ENCODE measurements around the gene PGAP3. TPM values are rescaled to one million over a fixed set of nuclear protein-coding genes. Genes with fewer than 3 reads are reported as not detected.
A peak's percentile ranks its signal among the peaks of the same experiment; 100 is the strongest.
"Not testable (repeated sequence)": the region's sequence is repeated elsewhere in the genome, so short reads cannot be mapped to it uniquely, and the experiment has no call there.

PGAP3 gene
- polyA plus RNA-seq, 1 experiment, result 20.3 TPM

DNA sequence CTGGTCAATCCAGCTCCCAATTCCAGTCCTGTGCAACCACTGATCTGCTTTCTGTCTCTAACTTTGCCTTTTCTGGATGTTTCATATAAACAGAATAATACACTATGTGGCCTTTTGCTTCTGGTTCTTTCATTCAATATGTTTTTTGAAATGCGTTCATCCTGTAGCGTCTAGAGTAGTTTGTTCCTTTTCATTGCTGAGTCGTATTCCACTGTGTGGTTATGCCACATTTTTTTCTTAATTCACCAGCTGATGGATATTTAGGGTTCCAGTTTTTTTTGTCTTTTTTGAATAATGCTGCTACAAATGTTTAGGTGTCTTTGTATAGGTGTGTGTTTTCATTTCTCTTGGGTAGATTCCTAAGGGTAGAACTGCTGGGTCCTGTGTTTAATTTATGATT is 44.7 kb upstream of the PGAP3 start:
- TF ChIP-seq, protein P1, sequence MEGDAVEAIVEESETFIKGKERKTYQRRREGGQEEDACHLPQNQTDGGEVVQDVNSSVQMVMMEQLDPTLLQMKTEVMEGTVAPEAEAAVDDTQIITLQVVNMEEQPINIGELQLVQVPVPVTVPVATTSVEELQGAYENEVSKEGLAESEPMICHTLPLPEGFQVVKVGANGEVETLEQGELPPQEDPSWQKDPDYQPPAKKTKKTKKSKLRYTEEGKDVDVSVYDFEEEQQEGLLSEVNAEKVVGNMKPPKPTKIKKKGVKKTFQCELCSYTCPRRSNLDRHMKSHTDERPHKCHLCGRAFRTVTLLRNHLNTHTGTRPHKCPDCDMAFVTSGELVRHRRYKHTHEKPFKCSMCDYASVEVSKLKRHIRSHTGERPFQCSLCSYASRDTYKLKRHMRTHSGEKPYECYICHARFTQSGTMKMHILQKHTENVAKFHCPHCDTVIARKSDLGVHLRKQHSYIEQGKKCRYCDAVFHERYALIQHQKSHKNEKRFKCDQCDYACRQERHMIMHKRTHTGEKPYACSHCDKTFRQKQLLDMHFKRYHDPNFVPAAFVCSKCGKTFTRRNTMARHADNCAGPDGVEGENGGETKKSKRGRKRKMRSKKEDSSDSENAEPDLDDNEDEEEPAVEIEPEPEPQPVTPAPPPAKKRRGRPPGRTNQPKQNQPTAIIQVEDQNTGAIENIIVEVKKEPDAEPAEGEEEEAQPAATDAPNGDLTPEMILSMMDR (IDR thresholded peaks at IDR 0.05; ENCODE audit: insufficient read depth, low read depth, low read length), result no peak
- no peak overlapping the region for H3K4me3 ChIP-seq (ENCODE audit: low read depth, low read length)
- peaks cover 10% of the 10 kb centered on the region for H3K36me3 ChIP-seq (ENCODE audit: control insufficient read depth, insufficient read depth, low read length)
- ChIA-PET CTCF (interaction anchor here (1.8 to 3.1 kb wide), 3 partner anchors 11 to 111 kb away, joined by 4 to 15 read pairs (median 12); partner anchors contain the start of gene ERBB2), POLR2A (no interaction called here)
- H3K27me3 ChIP-seq (ENCODE audit: control insufficient read depth, insufficient read depth, low read length), result peaks cover 1% of the 10 kb centered on the region
- no peak for DNase-seq (ENCODE audit: low read depth)

DNA sequence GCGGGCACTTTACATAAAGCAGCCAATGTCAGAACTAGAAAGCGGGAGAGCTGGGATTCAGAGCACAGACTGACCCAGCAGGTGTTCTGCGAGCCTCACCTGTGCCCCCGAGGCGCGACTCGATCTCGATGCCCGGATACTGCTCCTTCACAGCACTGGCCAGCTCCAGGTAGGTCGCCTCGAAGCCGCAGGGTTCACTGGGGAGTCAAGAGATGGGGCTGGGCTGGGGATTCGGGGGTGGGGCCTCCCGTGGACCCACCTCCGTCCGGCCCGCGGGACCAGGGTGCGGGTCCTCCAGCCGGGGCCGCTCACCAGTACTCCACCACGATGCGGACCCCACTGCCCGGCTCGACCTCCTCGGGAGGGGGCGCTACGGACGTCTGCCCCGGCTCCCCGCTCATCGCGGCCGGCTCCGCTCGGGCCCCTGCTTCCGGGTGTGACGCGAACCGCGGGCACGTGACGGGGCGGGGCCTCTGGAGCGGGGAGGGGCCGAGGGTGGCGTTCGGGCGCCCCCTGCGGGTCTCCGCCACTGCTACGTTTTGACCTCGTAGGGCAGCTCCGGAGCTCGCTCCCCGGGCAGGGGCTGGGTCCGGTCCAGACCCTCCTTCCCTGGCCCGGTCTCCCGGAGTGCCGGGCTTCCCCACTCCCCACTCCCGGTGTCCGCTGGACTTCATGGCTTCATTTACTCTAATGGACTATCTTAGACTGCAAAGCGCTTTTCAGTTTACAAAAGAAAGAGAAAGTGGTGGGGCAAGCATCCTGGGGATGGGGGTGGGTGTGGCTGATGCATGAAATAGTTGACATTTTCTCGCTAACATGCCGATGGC is 42.5 kb upstream of the PGAP3 start, which contains the start of gene MIEN1:
MIEN1 (minus strand) TSS at position 438 of the 827 bp plus-strand sequence; CDS start at position 401, 37 bp downstream.
- TF ChIP-seq, protein P1 (IDR thresholded peaks at IDR 0.05; ENCODE audit: insufficient read depth, low read depth, low read length), result peak; percentile 84
- Histone ChIP-seq H3K4me3 (ENCODE audit: low read depth, low read length) (peak within 1 kb of the TSS; percentile 89), H3K27me3 (ENCODE audit: control insufficient read depth, insufficient read depth, low read length) (peaks cover 1% of the 10 kb centered on the region; the same call in 1 of the 2 replicates), H3K36me3 (ENCODE audit: control insufficient read depth, insufficient read depth, low read length) (peaks cover 22% of the 10 kb centered on the region)
- ChIA-PET POLR2A (interaction anchor here (0.6 to 0.7 kb wide), 2 partner anchors 33 to 185 kb away, joined by 3 to 4 read pairs; no protein-coding TSS in a partner anchor), CTCF (interaction anchor here (0.6 to 3.6 kb wide), 26 partner anchors 8 to 108 kb away, joined by 3 to 15 read pairs (median 4); partner anchors contain the start of genes ERBB2, PGAP3 and PNMT)
- DNase-seq (ENCODE audit: low read depth), result no peak

DNA sequence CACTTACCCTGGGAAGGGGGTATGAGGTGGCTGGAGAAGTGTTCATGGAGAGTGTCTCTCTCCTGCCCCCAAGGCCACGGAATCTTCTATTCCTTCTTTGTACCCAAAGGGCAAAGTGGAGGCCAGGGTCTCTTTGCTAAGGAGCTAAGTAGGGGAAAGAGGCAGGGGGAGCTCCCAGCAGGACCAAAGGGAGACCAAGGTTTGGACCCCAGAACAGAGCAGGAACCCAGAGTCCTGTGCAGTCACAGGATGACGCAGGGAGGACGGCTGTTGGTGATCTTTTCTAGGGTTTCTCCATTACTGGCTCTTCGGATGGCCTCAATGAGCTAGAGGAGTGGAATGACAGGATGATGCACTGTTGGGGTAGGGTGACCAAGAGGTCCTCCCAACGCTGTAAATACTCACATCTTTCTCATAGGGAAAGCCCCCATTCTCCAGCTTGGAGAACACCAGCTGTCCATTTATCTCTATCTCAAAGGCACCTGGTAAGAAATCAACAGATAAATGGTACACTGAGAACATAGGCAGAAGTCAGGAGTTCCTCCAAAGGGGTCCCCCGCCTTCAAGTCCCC is 41.5 kb upstream of the PGAP3 start:
- TF ChIP-seq, protein P1 (IDR thresholded peaks at IDR 0.05; ENCODE audit: insufficient read depth, low read depth, low read length), result no peak
- ChIA-PET POLR2A (interaction anchor here (0.7 kb wide), 1 partner anchor 34 kb away, joined by 4 read pairs; no protein-coding TSS in a partner anchor), CTCF (interaction anchor here (0.6 to 3.6 kb wide), 20 partner anchors 8 to 108 kb away, joined by 3 to 15 read pairs (median 6); partner anchors contain the start of genes ERBB2, PGAP3 and PNMT)
- Histone ChIP-seq H3K4me3 (ENCODE audit: low read depth, low read length) (peak overlapping the region; percentile 89), H3K36me3 (ENCODE audit: control insufficient read depth, insufficient read depth, low read length) (peaks cover 30% of the 10 kb centered on the region), H3K27me3 (ENCODE audit: control insufficient read depth, insufficient read depth, low read length) (peaks cover 1% of the 10 kb centered on the region; the same call in 1 of the 2 replicates)
- DNase-seq (ENCODE audit: low read depth), result no peak

DNA sequence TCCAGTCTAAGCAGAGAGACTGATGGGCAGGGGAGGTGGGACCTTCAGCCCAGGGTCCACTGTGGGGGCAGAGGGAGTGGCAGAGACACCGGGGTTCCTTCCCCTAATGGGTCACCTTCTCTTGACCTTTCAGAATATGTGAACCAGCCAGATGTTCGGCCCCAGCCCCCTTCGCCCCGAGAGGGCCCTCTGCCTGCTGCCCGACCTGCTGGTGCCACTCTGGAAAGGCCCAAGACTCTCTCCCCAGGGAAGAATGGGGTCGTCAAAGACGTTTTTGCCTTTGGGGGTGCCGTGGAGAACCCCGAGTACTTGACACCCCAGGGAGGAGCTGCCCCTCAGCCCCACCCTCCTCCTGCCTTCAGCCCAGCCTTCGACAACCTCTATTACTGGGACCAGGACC is 39.7 kb upstream of the PGAP3 start:
- Histone ChIP-seq H3K4me3 (ENCODE audit: low read depth, low read length) (no peak overlapping the region), H3K27me3 (ENCODE audit: control insufficient read depth, insufficient read depth, low read length) (peaks cover 1% of the 10 kb centered on the region; the same call in 1 of the 2 replicates), H3K36me3 (ENCODE audit: control insufficient read depth, insufficient read depth, low read length) (peaks cover 32% of the 10 kb centered on the region)
- no peak for DNase-seq (ENCODE audit: low read depth)
- TF ChIP-seq, protein P1 (IDR thresholded peaks at IDR 0.05; ENCODE audit: insufficient read depth, low read depth, low read length), result no peak
- ChIA-PET CTCF (no interaction called here), POLR2A (no interaction called here)

DNA sequence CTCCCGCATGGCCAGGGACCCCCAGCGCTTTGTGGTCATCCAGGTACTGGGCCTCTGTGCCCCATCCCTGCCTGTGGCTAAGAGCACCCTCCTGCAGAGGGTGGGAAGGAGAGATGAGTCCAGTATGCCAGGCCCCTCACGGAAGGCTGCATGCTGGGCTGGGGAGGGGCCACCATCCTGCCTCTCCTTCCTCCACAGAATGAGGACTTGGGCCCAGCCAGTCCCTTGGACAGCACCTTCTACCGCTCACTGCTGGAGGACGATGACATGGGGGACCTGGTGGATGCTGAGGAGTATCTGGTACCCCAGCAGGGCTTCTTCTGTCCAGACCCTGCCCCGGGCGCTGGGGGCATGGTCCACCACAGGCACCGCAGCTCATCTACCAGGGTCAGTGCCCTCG is 38.8 kb upstream of the PGAP3 start:
- no peak for DNase-seq (ENCODE audit: low read depth)
- TF ChIP-seq, protein P1 (IDR thresholded peaks at IDR 0.05; ENCODE audit: insufficient read depth, low read depth, low read length), result no peak
- H3K36me3 ChIP-seq (ENCODE audit: control insufficient read depth, insufficient read depth, low read length), result peaks cover 32% of the 10 kb centered on the region
- POLR2A ChIA-PET, result no interaction called here
- CTCF ChIA-PET, result interaction anchor here (1.5 kb wide), 1 partner anchor 11 kb away, joined by 3 read pairs; the partner anchor contains the start of gene GRB7
- H3K4me3 ChIP-seq (ENCODE audit: low read depth, low read length), result no peak overlapping the region
- H3K27me3 ChIP-seq (ENCODE audit: control insufficient read depth, insufficient read depth, low read length), result no peaks in the 10 kb centered on the region

DNA sequence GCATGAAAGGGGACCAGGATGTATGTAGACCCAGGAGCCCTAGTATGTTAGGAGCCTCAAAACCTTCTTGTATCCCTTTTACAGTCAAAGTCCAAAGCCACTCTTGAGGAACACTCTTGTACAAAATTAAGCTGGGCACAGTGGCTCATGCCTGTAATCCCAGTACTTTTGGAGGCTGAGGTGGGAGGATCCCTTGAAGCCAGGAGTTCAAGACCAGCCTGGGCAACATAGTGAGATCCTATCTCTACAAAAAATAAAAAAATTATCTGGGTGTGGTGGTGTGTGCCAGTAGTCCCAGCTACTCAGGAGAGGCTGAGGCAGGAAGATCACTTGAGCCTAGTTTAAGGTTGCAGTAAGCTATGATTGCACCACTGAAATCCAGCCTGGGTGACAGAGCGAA is 38.1 kb upstream of the PGAP3 start:
- POLR2A ChIA-PET; H3K4me3 ChIP-seq (ENCODE audit: low read depth, low read length); DNase-seq (ENCODE audit: low read depth); H3K27me3 ChIP-seq (ENCODE audit: control insufficient read depth, insufficient read depth, low read length): not testable (repeated sequence)
- H3K36me3 ChIP-seq (ENCODE audit: control insufficient read depth, insufficient read depth, low read length), result peaks cover 32% of the 10 kb centered on the region
- CTCF ChIA-PET, result interaction anchor here (1.5 kb wide), 1 partner anchor 11 kb away, joined by 3 read pairs; the partner anchor contains the start of gene GRB7

Data from BJ (cell line).